Measurements from ENCODE around the gene EFHC1.
"Not testable (repeated sequence)": the region's sequence is repeated elsewhere in the genome, so short reads cannot be mapped to it uniquely, and the experiment has no call there.

Gene EFHC1

GRCh38 chr6:52426667-52427066, 6.5 kb downstream of the EFHC1 start:
- H3K4me3 ChIP-seq (ENCODE audit: low read length): no peak overlapping the region
- no peaks in the 10 kb centered on the region for H3K79me2 ChIP-seq (ENCODE audit: control insufficient read depth, low read length)
- no peaks in the 10 kb centered on the region for H4K20me1 ChIP-seq (ENCODE audit: control insufficient read depth, insufficient read depth, low read depth, low read length)
- no peaks in the 10 kb centered on the region for H3K9me2 ChIP-seq (replicated peaks; ENCODE audit: control insufficient read depth, low read length)
- no peaks in the 10 kb centered on the region for H3K4me1 ChIP-seq (ENCODE audit: control insufficient read depth, low read length)
- no peaks in the 10 kb centered on the region for H3K9me3 ChIP-seq (ENCODE audit: control insufficient read depth, insufficient read depth, low read length)
- no peaks in the 10 kb centered on the region for H3F3A ChIP-seq (ENCODE audit: control insufficient read depth, insufficient read depth)
- no peaks in the 10 kb centered on the region for H3K27me3 ChIP-seq (ENCODE audit: control insufficient read depth, low read length)
- H3K36me3 ChIP-seq (ENCODE audit: control insufficient read depth, low read length): 0 out of 2 replicates have a peak, but pooled peaks cover 3% of the 10 kb centered on the region
- TF ChIP-seq CTCF (IDR thresholded peaks at IDR 0.05; ENCODE audit: low read depth, low read length, poor library complexity, severe bottlenecking) (no peak), EZH2phosphoT487 (IDR thresholded peaks at IDR 0.05; ENCODE audit: borderline replicate concordance, low read length) (no peak)
- H3K27ac ChIP-seq (ENCODE audit: low read depth, low read length): no peak overlapping the region
- H3K4me2 ChIP-seq (ENCODE audit: low read length): no peak overlapping the region

GRCh38 chr6:52433294-52433693, 13.2 kb downstream of the EFHC1 start:
- H3K9me2 ChIP-seq (replicated peaks; ENCODE audit: control insufficient read depth, low read length); H3K36me3 ChIP-seq (ENCODE audit: control insufficient read depth, low read length); H3K27me3 ChIP-seq (ENCODE audit: control insufficient read depth, low read length); H4K20me1 ChIP-seq (ENCODE audit: control insufficient read depth, insufficient read depth, low read depth, low read length); H3F3A ChIP-seq (ENCODE audit: control insufficient read depth, insufficient read depth); H3K79me2 ChIP-seq (ENCODE audit: control insufficient read depth, low read length); H3K4me2 ChIP-seq (ENCODE audit: low read length); H3K4me3 ChIP-seq (ENCODE audit: low read length); H3K27ac ChIP-seq (ENCODE audit: low read depth, low read length); H3K9me3 ChIP-seq (ENCODE audit: control insufficient read depth, insufficient read depth, low read length); H3K4me1 ChIP-seq (ENCODE audit: control insufficient read depth, low read length): not testable (repeated sequence)

DNA sequence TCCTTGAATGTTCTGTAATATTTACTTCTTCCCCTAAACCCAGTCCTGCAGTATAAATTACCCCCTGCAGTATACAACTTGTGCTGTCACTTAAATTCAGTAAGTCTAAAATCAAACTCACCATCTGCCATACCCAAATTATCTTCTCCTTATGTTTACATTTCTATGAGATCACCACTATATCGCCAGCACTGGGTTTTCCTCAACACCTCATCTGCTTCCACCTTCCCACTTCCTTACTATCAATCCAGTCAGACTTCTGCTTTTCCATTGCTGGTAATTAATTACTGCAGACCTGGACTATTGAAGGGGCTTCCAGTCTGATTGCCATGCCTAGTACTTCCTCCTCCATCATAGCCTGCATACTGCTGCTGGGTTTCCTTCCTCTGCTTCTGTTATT, 15.2 kb downstream of the EFHC1 start:
- no peaks in the 10 kb centered on the region for H3F3A ChIP-seq (ENCODE audit: control insufficient read depth, insufficient read depth)
- H3K27ac ChIP-seq (ENCODE audit: low read depth, low read length): no peak overlapping the region
- TF ChIP-seq CTCF (IDR thresholded peaks at IDR 0.05; ENCODE audit: low read depth, low read length, poor library complexity, severe bottlenecking): no peak
- TF ChIP-seq EZH2phosphoT487 (IDR thresholded peaks at IDR 0.05; ENCODE audit: borderline replicate concordance, low read length): no peak
- no peaks in the 10 kb centered on the region for H3K9me2 ChIP-seq (replicated peaks; ENCODE audit: control insufficient read depth, low read length)
- no peaks in the 10 kb centered on the region for H3K36me3 ChIP-seq (ENCODE audit: control insufficient read depth, low read length)
- H3K9me3 ChIP-seq (ENCODE audit: control insufficient read depth, insufficient read depth, low read length): no peaks in the 10 kb centered on the region
- no peaks in the 10 kb centered on the region for H4K20me1 ChIP-seq (ENCODE audit: control insufficient read depth, insufficient read depth, low read depth, low read length)
- H3K4me2 ChIP-seq (ENCODE audit: low read length): no peak overlapping the region
- H3K79me2 ChIP-seq (ENCODE audit: control insufficient read depth, low read length): no peaks in the 10 kb centered on the region
- no peak overlapping the region for H3K4me3 ChIP-seq (ENCODE audit: low read length)
- H3K27me3 ChIP-seq (ENCODE audit: control insufficient read depth, low read length): no peaks in the 10 kb centered on the region
- H3K4me1 ChIP-seq (ENCODE audit: control insufficient read depth, low read length): no peaks in the 10 kb centered on the region

- no peaks in the 10 kb centered on the region for H3K4me1 ChIP-seq (ENCODE audit: control insufficient read depth, low read length)
These were observed 18.8 kb downstream of the EFHC1 start for GRCh38 chr6:52438926-52439325.

More at GRCh38 chr6:52438926-52439325, 18.8 kb downstream of the EFHC1 start:
- Histone ChIP-seq H3K79me2 (ENCODE audit: control insufficient read depth, low read length) (no peaks in the 10 kb centered on the region), H3K27ac (ENCODE audit: low read depth, low read length) (no peak overlapping the region), H4K20me1 (ENCODE audit: control insufficient read depth, insufficient read depth, low read depth, low read length) (no peaks in the 10 kb centered on the region), H3K36me3 (ENCODE audit: control insufficient read depth, low read length) (no peaks in the 10 kb centered on the region), H3K4me3 (ENCODE audit: low read length) (no peak overlapping the region), H3K4me2 (ENCODE audit: low read length) (no peak overlapping the region), H3F3A (ENCODE audit: control insufficient read depth, insufficient read depth) (no peaks in the 10 kb centered on the region), H3K27me3 (ENCODE audit: control insufficient read depth, low read length) (no peaks in the 10 kb centered on the region), H3K9me2 (replicated peaks; ENCODE audit: control insufficient read depth, low read length) (no peaks in the 10 kb centered on the region), H3K9me3 (ENCODE audit: control insufficient read depth, insufficient read depth, low read length) (no peaks in the 10 kb centered on the region)
- TF ChIP-seq EZH2phosphoT487 (IDR thresholded peaks at IDR 0.05; ENCODE audit: borderline replicate concordance, low read length) (no peak), CTCF (IDR thresholded peaks at IDR 0.05; ENCODE audit: low read depth, low read length, poor library complexity, severe bottlenecking) (no peak)

Measured in DOHH2 (cell line).